HPDE6-E6E7 (cell line): ENCODE results near the gene PTRHD1.

Experiments used
- DNase-seq: peaks from one replicate; pipeline ENCODE4 v3.0.0; 2011; ENCODE audit warnings: missing footprints; ENCODE audit errors: extremely low spot score

The PTRHD1 gene

GRCh38 chr2:24792874-24793760 is at the start of gene PTRHD1, which contains the start of gene CENPO:
Gene PTRHD1, minus strand, starts transcription at chr2:24793391. Its CDS starts 14 bp downstream, at chr2:24793377.
Gene CENPO, plus strand, starts transcription at chr2:24793425. Its CDS starts 495 bp downstream, at chr2:24793920.
- DNase-seq = peak; percentile 94

GRCh38 chr2:24842081-24843050 is 49.2 kb upstream of the PTRHD1 start:
- DNase-seq = no peak

GRCh38 chr2:24840962-24841945 is 48.1 kb upstream of the PTRHD1 start:
- no peak for DNase-seq

- DNase-seq = no peak
These were observed 47.1 kb upstream of the PTRHD1 start for GRCh38 chr2:24840164-24840869.

GRCh38 chr2:24839729-24840128 is 46.5 kb upstream of the PTRHD1 start:
- no peak for DNase-seq

- no peak for DNase-seq
These were observed 45.4 kb upstream of the PTRHD1 start for GRCh38 chr2:24838541-24838940.

GRCh38 chr2:24837996-24838513 is 44.9 kb upstream of the PTRHD1 start:
- DNase-seq = no peak

- DNase-seq = no peak
These were observed 43.5 kb upstream of the PTRHD1 start for GRCh38 chr2:24836706-24837105.

GRCh38 chr2:24836206-24836605 is 43.0 kb upstream of the PTRHD1 start:
- DNase-seq = no peak

GRCh38 chr2:24835411-24835810 is 42.2 kb upstream of the PTRHD1 start:
- DNase-seq = peak; percentile 35

GRCh38 chr2:24834733-24835395 is 41.7 kb upstream of the PTRHD1 start:
- no peak for DNase-seq

GRCh38 chr2:24833821-24834732 is 40.9 kb upstream of the PTRHD1 start:
- no peak for DNase-seq

- DNase-seq = no peak
These were observed 39.9 kb upstream of the PTRHD1 start for GRCh38 chr2:24832931-24833701.

- DNase-seq = no peak
These were observed 39.3 kb upstream of the PTRHD1 start for GRCh38 chr2:24832521-24832920.

- no peak for DNase-seq
These were observed 38.9 kb upstream of the PTRHD1 start for GRCh38 chr2:24832073-24832461.

- DNase-seq = no peak
These were observed 38.3 kb upstream of the PTRHD1 start for GRCh38 chr2:24831221-24832072.

GRCh38 chr2:24830786-24831185 is 37.6 kb upstream of the PTRHD1 start:
- no peak for DNase-seq
